Cardiac muscle cell (in vitro differentiated cells and primary cell): Measurements from ENCODE around the gene MAP1S. TPM values are rescaled to one million over a fixed set of nuclear protein-coding genes. Genes with fewer than 3 reads are reported as not detected.
A peak's percentile ranks its signal among the peaks of the same experiment; 100 is the strongest.
"Not testable (repeated sequence)": the region's sequence is repeated elsewhere in the genome, so short reads cannot be mapped to it uniquely, and the experiment has no call there.

ENCODE experiments used
- DNase-seq, 2 donors: peaks; one replicate each; pipeline versions ENCODE4 v3.0.0 to v3.0.0-alpha.2; 2010 to 2017; ENCODE audit warnings: low read depth in 1 of 2, low spot score in 1 of 2
- H3K27ac ChIP-seq: fragments of 200-600 bp; sonication (generic); 2 replicates; pipeline ENCODE4 v1.5.1; 2016
- H3K27me3 ChIP-seq: fragments of 200-600 bp; sonication (generic); 2 replicates; pipeline ENCODE4 v1.6.0; 2016; ENCODE audit warnings: control low read depth
- H3K36me3 ChIP-seq: fragments of 200-600 bp; sonication (generic); 2 replicates; pipeline ENCODE4 v1.5.1; 2016; ENCODE audit warnings: control low read depth
- H3K4me1 ChIP-seq: fragments of 200-600 bp; sonication (generic); 2 replicates; pipeline ENCODE4 v1.8.1; 2017; ENCODE audit warnings: low read depth, mild to moderate bottlenecking, mixed run types
- H3K4me3 ChIP-seq: fragments of 200-600 bp; sonication (generic); 2 replicates; pipeline ENCODE4 v1.5.1; 2016; ENCODE audit warnings: mild to moderate bottlenecking
- H3K9me3 ChIP-seq: fragments of 200-600 bp; sonication (generic); 2 replicates; pipeline ENCODE4 v1.5.1; 2017; ENCODE audit warnings: low read depth, mild to moderate bottlenecking, control low read depth
- polyA plus RNA-seq: library from polyadenylated mRNA; unstranded; fragments of >200 nt; fragmentation: Nextera tagmentation; extraction: Ambion mirVana; gene quantifications from 2 replicates; pipeline ENCODE4 v1.2.1, GENCODE V29; 2016
- total RNA-seq: library from RNA; depleted of rRNA; stranded (reverse); fragments of >200 nt; gene quantifications from 2 replicates; pipeline ENCODE4 v1.2.3, GENCODE V29; 2016
- TF ChIP-seq, protein P1 (sequence below): IDR thresholded peaks from 2 replicates; pipeline ENCODE4 v1.5.1; 2012; ENCODE audit warnings: low read depth, mild to moderate bottlenecking, low read length

The MAP1S gene
- total and polyA plus RNA-seq, 2 experiments from 2014 or later, result 60.4 to 61.7 TPM

DNA sequence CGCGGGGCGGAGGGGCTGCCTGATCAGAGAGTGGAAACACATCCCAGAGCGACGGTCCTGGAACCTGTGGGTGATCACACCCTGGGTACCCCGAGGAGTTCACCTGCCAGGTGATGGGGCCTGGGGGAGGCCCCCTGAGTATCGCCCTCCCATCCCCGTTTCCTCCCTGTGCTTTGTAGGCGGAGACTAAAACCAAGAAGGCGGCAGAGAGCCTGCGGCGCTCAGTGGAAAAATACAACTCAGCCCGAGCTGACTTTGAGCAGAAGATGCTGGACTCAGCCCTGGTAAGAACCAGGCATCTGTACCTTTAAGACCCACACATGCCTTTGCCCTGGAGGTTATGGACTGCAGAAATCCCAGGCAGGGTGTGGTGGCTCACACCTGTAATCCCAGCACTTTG is 51.3 kb downstream of the MAP1S start:
- Histone ChIP-seq H3K4me1 (no peaks in the 10 kb centered on the region), H3K27ac (no peak overlapping the region), H3K36me3 (no peaks in the 10 kb centered on the region), H3K27me3 (no peaks in the 10 kb centered on the region), H3K9me3 (no peaks in the 10 kb centered on the region), H3K4me3 (no peak overlapping the region)
- no peak for DNase-seq
- TF ChIP-seq, protein P1, sequence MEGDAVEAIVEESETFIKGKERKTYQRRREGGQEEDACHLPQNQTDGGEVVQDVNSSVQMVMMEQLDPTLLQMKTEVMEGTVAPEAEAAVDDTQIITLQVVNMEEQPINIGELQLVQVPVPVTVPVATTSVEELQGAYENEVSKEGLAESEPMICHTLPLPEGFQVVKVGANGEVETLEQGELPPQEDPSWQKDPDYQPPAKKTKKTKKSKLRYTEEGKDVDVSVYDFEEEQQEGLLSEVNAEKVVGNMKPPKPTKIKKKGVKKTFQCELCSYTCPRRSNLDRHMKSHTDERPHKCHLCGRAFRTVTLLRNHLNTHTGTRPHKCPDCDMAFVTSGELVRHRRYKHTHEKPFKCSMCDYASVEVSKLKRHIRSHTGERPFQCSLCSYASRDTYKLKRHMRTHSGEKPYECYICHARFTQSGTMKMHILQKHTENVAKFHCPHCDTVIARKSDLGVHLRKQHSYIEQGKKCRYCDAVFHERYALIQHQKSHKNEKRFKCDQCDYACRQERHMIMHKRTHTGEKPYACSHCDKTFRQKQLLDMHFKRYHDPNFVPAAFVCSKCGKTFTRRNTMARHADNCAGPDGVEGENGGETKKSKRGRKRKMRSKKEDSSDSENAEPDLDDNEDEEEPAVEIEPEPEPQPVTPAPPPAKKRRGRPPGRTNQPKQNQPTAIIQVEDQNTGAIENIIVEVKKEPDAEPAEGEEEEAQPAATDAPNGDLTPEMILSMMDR, result no peak

DNA sequence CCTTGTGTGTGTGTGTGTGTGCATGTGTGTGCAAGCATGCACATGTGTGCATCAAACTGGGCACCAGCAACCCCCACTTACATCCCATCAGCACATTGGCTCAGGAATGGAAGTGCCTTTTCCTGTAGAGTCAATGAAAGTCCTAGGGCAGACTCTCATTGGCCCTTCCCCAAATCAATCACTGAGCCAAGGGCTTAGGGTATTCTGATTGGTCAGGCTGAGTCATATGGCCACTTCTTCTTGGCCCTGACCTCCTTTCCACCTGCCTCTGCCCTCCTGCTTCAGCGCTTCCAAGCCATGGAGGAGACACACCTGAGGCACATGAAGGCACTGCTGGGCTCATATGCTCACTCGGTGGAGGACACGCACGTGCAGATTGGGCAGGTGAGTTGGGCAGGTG is 52.9 kb downstream of the MAP1S start:
- DNase-seq, result peak in 1 of 2 donors; percentile 25
- no peaks in the 10 kb centered on the region for H3K27me3 ChIP-seq
- no peak overlapping the region for H3K27ac ChIP-seq
- H3K9me3 ChIP-seq, result no peaks in the 10 kb centered on the region
- TF ChIP-seq, protein P1, result no peak
- H3K4me1 ChIP-seq, result no peaks in the 10 kb centered on the region
- no peak overlapping the region for H3K4me3 ChIP-seq
- H3K36me3 ChIP-seq, result no peaks in the 10 kb centered on the region

DNA sequence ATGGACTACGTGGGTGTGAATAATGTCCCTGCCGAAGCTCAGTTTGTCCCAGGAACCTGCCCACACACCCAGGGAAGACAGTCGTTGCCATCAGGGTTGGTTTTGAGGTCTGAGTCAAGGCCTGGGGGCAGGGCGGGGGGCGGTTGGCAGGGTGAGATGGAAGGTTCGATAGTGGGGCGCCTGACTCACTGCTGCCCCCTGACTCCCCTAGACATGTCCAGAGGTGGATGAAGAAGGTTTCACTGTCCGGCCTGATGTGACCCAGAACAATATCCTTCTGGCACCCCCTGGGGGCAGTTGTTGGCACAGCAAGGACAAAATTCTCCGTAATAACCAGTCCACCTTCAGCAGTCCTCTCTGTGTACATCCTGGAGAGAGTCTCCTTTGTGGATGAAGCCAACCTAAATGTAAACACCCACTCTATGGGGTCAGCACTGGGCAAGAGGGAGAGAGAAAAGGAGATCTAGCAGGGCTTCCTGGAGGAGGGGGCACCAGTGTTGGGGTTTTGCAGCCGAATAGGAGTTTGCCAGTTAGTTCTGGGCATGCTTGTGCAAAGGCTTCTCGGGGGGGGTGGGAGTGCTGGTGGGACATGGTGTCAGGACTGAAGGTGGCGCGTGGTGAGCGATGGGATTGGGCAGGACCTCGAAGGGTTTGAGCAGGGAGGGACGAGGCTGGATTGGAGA is 56.1 kb downstream of the MAP1S start:
- no peak overlapping the region for H3K4me3 ChIP-seq
- H3K4me1 ChIP-seq, result no peaks in the 10 kb centered on the region
- no peaks in the 10 kb centered on the region for H3K9me3 ChIP-seq
- no peak overlapping the region for H3K27ac ChIP-seq
- H3K27me3 ChIP-seq, result no peaks in the 10 kb centered on the region
- no peaks in the 10 kb centered on the region for H3K36me3 ChIP-seq
- peak; percentile 43 to 56 for DNase-seq
- TF ChIP-seq, protein P1, result peak; percentile 75

DNA sequence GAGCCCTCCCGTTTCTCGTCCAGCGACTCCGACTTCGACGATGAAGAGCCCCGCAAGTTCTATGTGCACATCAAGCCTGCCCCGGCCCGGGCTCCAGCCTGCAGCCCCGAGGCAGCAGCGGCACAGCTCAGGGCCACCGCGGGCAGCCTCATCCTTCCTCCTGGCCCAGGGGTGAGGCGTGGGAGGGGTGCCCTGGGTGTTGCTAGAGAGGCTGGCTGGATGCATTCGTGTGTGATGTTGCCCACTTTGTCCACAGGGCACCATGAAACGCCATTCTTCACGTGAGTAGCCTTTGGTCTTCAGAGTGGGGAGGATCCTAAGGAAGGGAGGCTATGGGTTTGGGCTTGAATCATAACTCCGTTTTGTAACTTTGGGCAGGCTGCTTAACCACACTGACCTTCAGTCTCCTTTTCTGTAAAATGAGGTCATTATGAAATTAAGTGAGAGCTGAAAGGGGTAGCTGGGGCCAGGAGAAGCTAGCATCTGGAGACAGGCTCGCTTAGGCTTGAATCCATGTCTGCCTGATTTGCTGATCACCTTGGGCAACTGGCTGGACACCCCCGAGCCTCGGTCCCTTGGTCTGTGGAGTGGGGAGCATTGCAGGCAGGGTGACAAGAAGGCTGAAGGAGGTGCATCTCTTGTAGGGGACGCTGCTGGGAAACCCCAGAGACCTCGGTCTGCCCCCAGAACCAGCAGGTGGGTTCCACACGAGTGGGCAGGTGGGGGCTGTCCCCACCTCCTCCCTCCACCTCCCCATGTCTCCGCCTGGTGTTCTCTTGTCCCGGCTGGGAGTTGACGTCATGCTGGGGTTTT is 56.9 kb downstream of the MAP1S start:
- H3K27me3 ChIP-seq, result no peaks in the 10 kb centered on the region
- TF ChIP-seq, protein P1, result no peak
- H3K9me3 ChIP-seq, result no peaks in the 10 kb centered on the region
- no peaks in the 10 kb centered on the region for H3K36me3 ChIP-seq
- DNase-seq, result peak in 1 of 2 donors; percentile 62
- no peaks in the 10 kb centered on the region for H3K4me1 ChIP-seq
- H3K27ac ChIP-seq, result no peak overlapping the region
- H3K4me3 ChIP-seq, result no peak overlapping the region

DNA sequence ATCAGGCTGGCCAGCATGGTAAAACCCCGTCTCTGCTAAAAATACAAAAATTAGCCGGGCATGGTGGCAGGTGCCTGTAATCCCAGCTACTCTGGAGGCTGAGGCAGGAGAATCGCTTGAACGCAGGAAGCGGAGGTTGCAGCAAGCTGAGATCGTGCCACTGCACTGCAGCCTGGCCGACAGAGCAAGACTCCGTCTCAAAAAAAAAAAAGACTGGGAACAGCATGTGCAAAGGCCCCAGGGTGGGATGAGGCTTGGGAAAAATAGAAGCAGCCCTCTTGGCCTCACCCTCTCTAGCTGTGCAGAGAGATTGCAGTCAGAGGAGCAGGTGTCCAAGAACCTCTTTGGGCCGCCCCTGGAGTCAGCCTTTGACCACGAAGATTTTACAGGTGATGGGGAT is 58.6 kb downstream of the MAP1S start:
- not testable (repeated sequence) for H3K4me1 ChIP-seq, H3K9me3 ChIP-seq, DNase-seq, H3K36me3 ChIP-seq, H3K27ac ChIP-seq, H3K27me3 ChIP-seq, H3K4me3 ChIP-seq
